ENCODE measurements around the gene SCN3B.

SCN3B gene

DNA sequence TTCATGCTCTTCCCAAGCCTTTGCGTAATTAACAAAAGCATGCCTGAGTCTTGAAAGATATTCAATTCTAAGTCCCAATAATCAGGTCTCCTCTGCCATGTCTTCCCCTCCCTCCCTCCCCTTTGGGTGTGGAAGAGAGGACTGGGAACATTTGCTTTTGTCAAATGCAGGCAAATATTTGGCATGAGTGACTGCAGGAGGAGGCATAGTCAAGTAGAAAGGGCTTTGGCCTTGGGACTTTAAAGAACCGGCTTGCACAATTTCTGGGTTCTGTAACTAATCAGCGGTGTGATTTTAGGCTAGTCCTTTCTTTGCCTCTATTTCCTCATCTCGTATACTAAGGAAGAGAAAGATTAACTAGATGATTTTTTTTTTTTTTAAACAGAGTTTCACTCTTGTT, 59.5 kb downstream of the SCN3B start:
- DNase-seq: no peak

DNA sequence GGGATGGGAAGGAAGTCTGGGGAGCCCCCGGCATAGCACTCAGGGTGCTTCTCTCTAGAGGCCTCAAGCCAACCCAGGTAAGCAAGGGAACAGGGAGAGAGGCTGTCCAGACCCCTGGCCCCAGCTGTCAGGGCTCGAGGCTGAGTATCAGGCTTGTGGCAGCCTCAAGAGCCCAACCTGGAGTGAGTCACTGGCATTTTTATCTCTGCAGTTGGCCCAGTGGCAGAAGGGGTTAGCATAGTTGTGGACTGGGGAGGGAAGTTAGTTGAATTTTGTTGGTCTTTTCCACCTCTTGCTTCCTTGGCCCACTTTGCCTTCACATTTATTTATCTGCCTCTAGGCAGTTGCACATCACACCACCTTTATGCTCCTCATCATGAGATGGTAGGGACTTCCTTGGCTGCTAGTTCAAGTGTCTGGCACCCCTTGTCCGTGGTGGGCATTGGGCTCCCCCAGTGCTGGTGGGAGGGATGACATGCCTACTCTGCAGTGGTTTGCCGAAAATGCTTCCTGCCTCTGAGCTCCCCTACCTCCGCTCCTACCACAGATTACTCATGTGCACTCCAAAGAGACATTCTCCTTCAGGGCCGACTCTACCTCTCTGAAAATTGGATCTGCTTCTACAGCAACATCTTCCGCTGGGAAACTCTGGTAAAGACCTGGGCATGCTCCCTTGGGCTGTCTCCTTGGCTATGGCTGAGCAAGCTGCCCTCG, 60.1 kb downstream of the SCN3B start:
- DNase-seq: no peak

DNA sequence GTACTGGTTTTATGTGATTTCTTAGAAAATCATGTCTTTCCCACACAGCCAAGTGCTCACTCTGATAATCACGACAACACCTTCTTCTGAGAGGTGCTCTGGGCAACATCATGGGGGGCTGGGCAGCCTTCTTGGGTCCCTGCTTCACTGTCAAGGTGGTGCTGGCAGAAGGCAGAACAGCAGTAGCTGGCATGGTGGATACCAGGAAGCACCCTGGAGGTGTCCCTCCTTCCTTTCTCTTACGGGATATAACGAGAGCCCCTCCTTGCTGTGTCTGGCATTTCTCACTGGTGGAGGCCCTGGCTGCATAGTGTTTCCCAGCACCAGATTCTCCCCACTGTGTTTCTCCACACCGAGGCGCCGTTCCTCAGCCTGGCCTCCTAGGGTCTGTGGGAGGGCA, 60.9 kb downstream of the SCN3B start:
- DNase-seq: no peak

DNA sequence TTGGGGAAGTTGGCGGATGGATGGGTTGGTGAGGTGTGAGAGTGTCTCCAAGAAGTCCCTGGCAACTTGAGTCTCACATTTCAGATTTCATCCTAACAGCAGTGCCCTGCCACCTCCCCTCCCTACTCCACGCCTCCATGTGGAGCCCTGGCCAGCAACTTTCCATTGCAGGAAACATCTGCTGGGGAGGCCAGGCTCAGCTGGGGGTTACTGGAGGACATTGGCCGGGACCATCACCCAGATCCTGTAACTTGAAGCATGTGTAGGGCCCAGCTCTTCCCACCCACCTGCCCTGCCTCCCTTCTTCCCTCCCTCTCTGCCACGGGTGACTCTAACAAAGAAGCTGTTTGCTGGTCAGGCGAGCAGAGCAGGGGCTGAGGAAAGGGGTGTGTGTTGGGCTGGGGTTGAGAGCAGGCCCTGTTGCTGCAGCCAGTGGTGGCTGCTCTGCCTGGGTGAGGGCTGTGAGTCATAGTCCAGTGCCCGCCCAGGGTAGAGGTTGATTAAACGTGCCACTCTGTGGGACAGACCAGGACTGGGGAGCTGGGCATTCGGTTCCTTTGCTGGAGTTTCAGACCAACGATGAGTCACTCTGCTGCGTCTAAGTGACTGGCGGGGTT, 64.0 kb downstream of the SCN3B start:
- DNase-seq: no peak

DNA sequence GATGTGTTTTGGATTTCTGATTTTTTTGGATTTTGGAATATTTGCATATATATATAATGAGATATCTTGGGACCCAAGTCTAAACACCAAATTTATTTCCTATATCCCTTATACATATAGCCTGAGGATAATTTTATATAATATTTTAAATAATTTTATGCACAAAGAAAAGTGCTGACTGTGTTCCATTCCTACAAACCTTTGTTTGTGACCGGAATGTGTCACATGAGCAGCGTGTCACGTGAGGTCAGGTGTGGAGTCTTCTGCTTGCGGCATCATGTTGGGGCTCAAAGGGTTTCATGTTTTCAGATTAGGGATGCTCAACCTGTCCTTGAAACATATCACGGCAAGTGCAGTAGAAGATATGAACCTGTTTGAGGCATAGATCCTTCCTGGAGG, 65.6 kb downstream of the SCN3B start:
- no peak for DNase-seq

DNA sequence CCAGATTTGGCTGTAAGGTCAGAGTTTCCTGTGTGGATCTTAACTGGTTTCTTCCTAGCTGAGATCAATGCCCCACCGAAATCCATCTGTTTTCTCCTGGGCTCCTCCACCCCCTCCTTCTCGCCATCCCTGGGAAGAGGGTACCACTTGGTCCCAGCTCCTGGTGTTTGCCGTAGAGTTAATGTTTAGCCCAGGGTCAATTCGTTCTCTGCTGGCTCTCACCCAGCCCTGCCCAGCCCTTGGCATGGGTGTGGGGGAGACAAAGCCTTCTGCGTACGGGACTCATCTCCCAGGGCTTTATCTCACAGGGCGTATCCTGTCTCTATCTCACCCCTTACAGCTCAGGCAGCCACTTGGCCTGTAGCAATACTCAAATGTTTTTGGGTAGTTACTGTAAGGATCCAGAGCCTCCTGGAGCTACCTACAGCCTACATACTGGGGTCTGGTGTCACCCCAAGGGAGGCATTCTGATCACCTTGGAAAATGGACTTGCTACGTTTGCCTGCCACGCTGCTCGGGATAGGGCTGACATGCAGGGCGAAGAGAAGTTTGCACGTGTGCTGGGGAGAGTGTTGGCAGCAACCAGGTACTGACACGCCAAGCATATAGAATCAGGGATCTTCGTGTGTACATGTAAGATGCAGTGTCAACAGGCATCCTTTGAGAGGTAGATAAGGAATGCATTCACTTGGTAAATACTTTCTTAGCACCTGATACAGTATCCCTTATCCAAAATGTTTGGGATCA, 66.1 kb downstream of the SCN3B start:
- DNase-seq: no peak

DNA sequence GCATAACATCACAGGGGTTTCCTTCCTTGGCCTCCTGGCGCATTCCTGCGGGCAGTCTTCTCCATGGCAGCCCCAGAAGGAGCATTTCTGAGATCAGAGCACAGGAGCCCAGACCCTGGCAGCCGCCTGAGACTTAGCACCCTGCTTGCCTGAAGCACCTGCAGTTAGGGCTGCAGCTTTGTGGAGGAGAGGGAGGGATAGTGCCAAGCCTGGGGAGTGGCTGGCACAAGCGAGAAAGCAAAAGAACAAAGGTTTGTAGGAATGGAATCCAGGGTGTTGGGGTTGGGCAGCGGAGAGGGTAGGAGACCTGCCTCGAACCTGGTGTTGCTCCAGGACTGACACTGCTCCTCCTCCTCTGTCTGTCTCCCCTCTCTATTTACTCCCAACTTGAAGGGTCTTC, 66.9 kb downstream of the SCN3B start:
- DNase-seq: no peak

DNA sequence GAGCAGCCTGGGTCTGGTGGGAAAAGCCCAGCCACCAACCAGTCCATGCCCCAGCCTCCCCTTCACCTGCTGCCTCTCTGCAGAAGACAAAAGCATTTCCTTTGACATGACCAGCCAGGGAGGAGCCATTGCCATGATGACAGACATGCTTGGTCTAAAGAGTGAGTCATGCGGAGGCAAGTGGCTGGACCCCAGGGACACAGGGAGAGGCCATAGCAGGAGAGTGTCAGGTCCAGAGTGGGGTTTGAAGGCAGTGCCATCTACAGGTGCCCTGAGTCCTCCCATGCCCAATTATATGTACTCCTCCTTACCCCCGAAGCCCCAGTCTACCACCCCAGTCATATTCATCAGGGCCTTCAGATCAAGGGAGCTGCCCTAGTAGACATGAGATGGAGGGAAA, 67.4 kb downstream of the SCN3B start:
- no peak for DNase-seq

DNA sequence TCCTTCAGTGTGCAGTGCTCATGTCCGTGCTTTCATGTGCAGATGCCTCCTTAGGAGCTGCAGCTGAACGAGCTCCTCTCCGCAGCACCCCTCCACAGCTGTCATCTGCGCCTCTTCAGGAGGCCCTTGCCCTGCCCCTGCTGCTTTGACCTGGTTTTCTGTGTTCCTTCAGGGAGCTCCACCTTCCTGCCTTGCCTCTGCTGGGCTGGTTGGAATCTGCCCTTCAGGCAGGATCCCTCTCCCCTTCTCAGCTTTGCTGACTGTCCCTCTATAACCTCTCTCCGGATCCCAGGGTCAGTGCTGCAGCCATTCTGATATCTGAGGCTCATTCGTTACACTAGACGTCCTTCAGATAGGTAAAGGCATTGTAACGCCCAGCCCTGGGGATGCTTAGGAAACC, 67.9 kb downstream of the SCN3B start:
- DNase-seq: no peak

DNA sequence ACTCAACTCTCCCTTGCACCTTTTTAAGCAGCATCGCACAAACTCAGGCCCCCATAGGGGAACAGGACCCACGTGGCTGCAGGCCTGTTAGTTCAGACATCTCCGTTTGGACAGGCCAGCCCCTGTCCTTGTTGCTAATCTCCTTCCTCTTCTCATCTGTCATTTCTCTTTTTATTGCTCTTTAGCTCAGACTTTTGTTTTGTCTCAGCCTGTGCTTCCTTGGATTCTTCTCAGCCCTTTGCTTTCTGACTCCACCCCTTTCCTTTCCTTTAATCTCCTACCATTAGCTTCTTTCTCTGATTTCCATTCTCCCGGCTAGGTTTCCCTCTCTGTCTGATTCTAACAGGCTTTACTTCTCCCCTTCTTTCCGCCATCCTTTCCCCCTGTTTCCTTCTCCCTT, 68.7 kb downstream of the SCN3B start:
- DNase-seq: no peak

DNA sequence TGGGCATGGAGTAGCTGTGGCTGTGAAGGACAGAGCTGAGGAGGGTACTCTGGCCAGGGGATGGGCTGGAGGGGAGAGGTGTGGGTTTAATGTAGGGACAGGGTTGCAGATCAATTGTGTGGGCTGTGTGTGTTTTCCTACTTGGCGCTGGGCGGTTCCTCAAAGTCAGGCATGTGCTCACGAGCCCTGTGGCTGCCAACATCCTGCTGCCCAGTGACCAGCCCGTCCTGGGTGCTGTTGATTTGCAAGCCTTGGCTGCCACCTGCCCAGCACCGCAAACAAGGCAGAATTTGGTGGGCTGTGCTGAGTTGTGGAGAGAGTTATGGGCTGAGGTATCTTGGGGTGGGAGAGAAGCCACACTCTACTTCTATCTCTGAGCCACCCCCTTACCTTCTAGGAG, 69.2 kb downstream of the SCN3B start:
- no peak for DNase-seq

DNA sequence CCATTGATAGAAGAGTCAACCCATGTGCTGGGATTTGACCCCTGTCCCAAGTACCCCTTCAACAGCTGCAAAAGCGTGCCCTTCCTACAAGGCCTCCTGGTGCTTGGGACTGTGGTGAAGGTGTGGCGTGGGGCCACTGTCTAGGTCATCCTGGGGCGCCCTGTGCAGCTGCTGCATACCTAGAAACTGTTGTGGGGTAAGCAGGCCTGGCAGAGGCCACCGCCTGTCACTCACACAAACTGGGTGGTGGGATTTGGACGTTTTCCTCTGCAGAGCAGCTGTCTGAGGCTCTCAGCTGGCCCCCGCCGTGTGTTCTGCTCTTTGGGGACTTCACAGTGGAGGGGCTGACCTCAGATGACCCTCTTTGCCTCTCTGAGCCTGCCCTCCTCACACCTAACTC, 69.7 kb downstream of the SCN3B start:
- no peak for DNase-seq

DNA sequence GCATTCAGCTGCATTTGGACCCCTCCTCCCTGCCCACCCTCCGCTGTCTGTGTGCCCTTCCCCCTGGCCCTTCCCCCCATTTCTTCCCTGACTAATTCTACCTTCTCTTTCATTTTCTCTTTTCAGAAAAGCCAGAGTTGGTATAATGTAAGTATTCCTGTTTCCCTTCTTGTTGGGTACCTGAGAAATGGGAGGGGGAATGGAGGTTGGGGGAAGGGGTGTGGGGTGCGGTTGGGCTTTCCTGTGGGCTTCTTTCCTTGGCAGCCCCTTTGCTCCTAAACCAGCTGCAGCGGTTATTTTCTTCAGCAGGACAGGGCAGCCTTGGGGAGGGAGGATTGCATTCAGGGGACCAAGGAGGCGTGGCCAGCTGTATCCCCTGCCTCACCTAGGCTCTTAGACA, 70.2 kb downstream of the SCN3B start:
- DNase-seq: no peak

DNA sequence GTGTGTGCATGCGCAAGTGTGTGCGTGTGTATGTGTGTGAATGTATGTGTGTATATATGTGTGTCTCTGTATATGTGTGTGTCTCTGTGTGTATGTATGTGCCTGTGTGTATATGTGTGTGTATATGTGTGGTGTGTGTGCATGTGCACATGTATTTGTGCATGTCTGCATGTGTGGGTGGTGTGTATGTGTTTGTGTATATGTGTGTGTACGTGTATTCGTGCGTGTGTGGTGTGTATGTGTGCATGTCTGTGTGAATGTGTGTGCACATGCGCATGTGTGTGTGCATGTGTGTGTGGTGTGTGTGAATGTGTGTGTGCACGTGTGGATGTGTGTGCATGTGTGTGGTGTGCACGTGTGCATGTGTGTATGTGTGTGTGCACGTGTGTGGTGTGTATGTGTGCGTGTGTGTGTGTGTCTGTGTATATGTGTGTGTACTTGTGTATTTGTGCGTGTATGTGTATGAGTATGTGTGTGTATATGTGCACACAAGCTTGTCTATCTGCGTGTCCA, 71.4 kb downstream of the SCN3B start:
- no peak for DNase-seq

DNA sequence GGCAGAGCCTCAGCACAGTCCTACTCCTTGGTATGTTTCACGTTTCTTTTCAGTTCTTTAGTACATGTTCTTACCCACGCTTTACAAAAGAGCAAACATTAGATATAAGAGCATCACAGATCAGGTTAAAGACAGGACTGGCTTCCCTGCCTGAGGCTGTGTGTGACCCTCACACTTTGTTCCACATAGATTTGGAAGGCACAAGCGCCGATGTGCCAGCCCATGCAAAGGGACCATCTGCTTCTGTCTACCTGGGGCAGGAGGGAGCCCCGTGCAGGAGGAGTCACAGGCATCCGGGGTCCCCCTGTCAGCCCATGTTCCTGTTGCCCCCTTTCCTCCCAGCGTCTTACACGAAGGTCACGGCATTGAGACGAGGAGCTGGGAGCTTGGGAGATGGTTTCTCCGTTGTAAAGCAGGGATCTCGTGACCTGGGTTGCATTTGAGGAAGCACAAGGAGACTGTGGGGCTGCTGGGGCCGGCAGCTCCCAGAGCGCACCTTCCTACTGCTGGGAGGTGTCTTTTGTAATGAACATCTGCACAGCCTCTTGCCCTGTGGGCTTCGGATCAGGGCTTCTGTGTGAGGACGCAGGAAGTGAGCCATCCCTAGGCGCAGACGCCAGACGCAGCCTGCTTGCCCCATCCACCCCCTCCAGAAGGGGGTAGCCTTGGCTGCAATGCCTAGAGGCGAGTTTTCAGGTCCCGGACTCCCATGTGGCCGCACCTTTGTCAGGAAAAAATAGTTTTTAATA, 72.6 kb downstream of the SCN3B start:
- no peak for DNase-seq

DNA sequence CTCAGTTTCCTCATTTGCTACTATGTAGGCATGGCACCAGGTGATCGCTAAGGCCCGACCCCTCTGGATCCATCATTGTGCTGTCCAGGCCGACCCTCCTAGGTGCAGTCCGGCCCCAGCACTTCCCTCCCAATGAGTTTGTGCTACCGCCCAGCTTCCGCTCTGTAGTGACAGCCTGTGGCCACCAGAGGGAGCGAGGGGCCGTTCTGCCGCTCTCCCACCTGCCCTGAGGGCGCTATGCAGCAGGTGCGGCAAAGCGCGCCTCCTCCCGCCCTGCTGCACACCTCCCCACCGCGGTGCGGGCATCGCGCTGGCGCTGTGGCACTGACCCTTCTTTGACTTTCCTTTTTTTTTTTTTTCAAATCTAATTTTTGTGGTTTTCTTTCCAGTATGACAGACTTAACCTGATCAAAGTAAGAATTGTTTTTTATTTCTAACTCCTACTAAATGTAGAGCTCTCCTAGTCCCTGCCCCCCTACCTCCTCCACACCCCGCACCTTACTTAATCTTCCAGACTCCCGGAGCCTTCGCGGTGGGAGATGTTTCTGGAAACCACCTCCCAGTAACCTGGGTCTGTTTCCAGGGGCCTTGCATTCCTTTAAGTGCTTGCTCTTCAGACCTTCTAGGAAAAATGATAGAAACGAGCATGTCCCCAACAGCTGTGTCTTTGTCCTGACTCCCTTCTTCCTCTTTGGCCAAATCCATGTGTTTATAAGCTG, 73.7 kb downstream of the SCN3B start:
- DNase-seq: no peak

DNA sequence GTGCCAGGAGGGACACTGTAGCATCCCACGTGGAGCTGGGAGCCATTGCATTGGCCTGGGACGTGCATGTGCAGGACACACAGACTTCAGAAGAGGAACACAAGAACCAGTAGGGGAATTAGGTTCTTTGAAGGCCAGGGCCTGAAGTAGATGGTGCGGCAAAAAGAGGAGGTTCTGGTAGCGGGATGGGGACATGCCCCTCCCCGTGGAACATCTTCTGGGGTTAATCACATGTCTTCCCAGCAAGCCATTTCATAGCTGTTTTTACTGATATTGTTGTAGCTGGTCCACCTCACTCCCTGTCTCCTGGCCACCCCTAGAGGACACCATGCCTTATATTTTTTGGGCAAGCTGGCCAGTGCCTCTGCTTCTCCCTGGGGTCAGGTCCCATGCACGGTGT, 74.3 kb downstream of the SCN3B start:
- DNase-seq: no peak

DNA sequence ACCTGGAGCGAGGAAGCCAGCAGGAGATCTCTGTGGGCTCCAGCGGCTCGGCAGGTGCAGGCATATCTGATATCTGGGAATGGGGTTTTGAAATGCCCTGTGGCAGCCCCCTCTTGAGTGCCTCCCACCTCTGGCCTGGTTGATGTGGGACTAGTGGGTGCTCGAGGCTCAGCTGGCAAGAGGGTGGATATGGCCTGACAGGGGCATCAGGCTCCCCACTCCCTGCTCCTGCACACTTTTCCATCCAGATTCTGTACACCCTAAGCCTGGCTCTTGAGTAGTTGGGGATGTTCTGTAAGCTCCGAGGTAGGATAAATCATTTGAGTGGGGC, 75.0 kb downstream of the SCN3B start:
- no peak for DNase-seq

Measured in NCI-H1694 (cell line).